Mammary epithelial cell (primary cell): Measurements from ENCODE around the gene CDC25B.

ENCODE experiments used
- EZH2 ChIP-seq: IDR thresholded peaks from 2 replicates; pipeline ENCODE4 v1.6.1; 2012; ENCODE audit warnings: low read length, inconsistent platforms, borderline replicate concordance
- TF ChIP-seq, protein P1 (sequence below), 2 donors: IDR thresholded peaks in 1 of 2; conservative IDR thresholded peaks in 1 of 2; 2 replicates each; pipeline ENCODE4 v1.5.1; 2011 to 2012; ENCODE audit warnings: inconsistent platforms in 2 of 2, low read length in 2 of 2, mild to moderate bottlenecking in 2 of 2, control low read depth in 1 of 2, low read depth in 1 of 2; ENCODE audit not compliant: insufficient read depth in 1 of 2; ENCODE audit errors: extremely low read depth in 1 of 2

DNA sequence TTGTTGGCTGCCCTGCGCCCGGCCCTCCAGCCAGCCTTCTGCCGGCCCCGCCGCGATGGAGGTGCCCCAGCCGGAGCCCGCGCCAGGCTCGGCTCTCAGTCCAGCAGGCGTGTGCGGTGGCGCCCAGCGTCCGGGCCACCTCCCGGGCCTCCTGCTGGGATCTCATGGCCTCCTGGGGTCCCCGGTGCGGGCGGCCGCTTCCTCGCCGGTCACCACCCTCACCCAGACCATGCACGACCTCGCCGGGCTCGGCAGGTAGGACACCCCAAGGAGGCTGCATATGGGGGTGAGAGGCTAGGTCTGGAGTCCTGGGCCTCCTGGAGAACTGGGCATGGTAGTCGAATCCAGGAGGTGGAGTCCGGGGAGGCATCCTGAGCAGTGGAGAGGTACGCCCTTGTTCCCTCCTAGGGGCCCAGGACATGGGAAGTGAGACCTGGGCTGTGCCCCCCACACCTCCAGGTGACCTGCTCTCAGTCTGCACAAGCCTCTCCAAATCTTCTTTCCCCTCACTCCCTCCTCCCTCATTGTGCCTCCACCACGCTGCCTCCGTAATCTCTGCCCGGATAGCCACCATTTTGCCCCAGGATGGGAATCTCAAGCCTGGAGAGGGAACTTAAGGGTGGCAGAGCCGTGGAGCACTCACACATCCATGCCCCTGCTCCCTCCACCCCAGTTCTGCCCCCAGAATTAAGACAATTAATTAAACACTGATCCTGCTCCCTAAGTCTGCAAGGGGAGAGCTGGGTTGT, 541 bp downstream of the CDC25B start:
- TF ChIP-seq EZH2: no peak
- TF ChIP-seq, protein P1, sequence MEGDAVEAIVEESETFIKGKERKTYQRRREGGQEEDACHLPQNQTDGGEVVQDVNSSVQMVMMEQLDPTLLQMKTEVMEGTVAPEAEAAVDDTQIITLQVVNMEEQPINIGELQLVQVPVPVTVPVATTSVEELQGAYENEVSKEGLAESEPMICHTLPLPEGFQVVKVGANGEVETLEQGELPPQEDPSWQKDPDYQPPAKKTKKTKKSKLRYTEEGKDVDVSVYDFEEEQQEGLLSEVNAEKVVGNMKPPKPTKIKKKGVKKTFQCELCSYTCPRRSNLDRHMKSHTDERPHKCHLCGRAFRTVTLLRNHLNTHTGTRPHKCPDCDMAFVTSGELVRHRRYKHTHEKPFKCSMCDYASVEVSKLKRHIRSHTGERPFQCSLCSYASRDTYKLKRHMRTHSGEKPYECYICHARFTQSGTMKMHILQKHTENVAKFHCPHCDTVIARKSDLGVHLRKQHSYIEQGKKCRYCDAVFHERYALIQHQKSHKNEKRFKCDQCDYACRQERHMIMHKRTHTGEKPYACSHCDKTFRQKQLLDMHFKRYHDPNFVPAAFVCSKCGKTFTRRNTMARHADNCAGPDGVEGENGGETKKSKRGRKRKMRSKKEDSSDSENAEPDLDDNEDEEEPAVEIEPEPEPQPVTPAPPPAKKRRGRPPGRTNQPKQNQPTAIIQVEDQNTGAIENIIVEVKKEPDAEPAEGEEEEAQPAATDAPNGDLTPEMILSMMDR (conservative IDR thresholded peaks at IDR 0.05 in 1 of 2, IDR thresholded peaks at IDR 0.05 in 1 of 2; ENCODE audit: extremely low read depth in 1 of 2, insufficient read depth in 1 of 2, low read depth in 1 of 2, low read length in 2 of 2): no peak
